GM19324 (cell line): ENCODE results near the gene STARD8.

Source experiments
- ATAC-seq: cut with Tn5 transposase; IDR thresholded peaks from one replicate; pipeline ENCODE4 v1.9.1; 2021; ENCODE audit warnings: mild to moderate bottlenecking, moderate library complexity; ENCODE audit not compliant: unreplicated experiment, low FRiP score

Gene STARD8

DNA sequence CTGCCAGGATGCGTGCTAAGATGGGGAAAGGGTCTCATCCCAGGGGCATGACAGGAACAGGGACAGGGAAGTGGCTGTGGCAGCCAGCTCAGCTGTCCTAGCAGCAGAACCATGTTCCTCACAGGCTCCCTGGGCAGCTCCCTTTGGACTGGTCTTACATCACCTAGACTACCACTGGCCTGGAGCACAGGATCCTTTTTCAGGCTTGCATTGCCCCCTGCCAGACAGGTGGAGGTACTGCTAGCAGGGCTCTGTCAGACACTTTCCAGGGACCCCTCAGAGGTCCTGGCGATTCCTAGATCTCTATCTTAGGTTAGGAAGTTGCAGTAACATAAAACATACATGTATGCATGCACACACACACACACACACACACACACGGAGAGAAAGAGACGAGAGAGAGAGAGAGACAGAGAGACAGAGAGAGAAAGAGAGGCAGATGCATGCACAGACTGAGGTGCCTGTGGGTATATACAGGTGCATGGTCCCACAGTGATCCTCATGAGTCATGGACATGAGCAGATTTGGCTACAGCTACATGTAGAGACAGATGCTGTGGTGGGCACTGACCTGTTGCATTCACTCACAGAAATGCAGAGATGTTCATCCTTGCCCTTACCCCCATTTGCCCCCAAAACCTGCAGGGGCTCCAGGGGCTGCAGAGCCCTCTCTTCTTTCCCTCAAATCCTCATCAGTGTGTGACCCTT, 63.6 kb downstream of the STARD8 start:
- no peak for ATAC-seq

DNA sequence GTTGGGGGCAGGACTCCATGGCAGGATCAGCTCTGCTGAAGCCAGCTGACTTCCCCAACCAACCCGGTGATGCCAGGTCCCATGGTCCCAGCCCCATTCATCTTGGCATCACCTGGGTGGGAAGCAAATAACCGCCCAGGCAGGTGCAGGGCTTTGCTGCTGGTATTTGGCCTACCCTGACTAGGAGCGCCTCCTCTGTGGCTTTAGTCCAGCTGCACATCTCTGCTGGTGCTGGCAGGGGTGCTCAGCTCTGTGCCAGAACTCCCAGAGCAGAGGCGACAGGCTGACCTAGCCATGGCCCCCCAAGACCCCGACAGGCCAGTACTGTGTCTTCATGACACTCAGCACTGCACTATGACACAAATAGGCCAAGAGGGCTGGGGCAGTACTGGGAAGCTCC, 64.4 kb downstream of the STARD8 start:
- ATAC-seq, result no peak

DNA sequence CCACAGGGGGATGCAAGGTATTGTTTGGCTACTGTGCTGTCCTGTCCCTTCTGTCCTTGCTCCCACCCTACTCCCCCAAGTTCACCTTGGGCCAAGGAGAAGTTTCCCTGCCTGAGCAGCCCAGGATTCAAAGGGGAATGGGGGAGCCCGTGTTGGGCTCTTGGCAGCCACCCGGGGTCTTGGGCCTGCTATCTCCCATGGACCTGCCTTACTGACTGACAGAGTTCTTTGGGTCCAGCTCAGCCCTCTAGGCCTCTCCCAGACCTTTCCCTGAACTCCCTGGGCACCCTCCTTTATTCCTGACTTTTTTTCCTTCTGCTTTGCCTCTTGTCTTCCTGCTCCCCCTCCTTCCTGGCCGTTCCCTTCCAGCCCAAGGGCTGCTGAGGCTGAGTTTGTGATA, 67.4 kb downstream of the STARD8 start:
- no peak for ATAC-seq

DNA sequence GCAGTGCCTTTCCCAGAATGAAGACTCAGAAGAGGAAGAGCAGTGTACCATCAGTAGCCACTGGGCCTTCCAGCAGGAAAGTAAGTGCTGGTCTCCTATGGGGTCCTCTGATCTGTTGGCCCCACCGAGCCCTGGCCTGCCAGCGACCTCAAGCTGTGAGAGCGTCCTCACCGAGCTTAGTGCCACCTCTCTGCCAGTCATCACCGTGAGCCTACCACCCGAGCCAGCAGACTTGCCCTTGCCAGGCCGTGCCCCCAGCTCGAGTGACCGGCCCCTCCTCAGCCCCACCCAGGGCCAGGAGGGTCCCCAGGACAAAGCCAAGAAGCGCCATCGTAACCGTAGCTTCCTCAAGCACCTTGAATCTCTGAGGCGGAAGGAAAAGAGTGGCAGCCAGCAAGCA, 69.7 kb downstream of the STARD8 start:
- ATAC-seq, result no peak

DNA sequence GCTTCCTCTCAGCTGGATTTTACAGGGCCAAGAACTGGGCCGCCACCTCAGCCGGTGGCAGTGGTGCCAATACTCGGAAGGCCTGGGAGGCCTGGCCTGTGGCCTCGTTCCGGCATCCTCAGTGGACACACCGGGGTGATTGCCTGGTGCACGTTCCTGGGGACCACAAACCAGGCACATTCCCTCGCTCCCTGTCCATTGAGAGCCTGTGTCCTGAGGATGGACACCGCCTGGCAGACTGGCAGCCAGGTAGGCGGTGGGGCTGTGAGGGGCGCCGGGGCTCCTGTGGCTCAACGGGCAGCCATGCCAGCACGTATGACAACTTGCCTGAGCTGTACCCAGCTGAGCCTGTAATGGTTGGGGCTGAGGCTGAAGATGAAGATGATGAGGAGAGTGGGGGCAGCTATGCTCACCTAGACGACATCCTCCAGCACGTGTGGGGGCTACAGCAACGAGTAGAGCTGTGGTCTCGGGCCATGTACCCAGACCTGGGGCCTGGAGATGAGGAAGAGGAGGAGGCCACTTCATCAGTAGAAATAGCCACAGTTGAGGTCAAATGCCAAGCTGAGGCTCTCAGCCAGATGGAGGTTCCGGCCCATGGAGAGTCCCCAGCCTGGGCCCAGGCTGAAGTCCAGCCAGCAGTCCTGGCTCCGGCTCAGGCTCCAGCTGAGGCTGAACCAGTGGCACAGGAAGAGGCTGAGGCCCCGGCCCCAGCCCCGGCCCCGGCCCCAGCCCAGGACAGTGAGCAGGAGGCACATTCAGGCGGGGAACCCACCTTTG, 70.4 kb downstream of the STARD8 start:
- ATAC-seq, result no peak

DNA sequence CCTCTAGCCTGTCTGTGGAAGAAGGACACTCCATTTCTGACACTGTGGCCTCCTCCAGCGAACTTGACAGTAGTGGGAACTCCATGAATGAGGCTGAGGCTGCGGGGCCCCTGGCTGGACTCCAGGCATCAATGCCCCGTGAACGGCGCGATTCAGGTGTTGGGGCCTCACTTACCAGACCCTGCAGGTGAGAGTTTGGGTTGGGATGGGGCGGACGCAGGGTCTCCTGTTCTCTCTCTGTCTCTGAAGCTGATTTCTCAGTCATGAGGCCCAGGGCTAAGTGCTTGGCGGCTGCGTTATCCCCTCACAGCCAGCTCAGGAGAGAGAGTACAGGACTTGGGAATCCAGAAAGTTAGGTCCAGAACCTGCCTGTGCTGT, 71.0 kb downstream of the STARD8 start:
- ATAC-seq, result no peak

DNA sequence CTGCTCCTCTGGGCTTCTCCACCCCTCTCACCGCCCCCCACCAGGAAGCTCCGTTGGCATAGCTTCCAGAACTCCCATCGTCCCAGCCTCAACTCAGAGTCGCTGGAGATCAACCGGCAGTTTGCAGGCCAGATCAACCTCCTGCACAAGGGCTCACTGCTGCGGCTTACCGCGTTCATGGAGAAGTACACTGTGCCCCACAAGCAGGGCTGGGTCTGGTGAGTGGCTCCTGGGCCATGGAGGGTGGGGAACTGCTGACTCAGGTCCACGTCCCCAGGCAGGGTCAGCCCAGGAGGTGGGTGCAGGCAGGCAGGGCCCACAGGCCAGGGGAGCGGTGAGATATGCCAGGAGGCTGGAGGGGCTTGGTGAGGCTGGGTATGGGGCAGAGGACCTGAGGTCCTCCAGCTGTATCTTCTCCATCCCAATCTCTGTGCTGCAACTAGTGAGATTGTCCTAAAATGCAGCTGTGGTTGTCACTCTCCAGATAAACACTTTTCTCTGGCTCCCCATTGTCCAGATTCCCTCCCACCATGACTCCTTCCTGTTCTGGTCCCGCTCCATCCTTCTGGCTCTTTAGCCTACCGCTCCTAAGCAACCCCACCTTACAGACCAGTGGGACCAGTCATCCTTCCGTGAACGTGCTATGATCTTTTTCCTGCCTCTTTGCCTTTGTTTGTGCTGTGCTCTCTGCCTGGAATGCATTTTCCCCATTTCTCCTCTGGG, 71.9 kb downstream of the STARD8 start:
- no peak for ATAC-seq

DNA sequence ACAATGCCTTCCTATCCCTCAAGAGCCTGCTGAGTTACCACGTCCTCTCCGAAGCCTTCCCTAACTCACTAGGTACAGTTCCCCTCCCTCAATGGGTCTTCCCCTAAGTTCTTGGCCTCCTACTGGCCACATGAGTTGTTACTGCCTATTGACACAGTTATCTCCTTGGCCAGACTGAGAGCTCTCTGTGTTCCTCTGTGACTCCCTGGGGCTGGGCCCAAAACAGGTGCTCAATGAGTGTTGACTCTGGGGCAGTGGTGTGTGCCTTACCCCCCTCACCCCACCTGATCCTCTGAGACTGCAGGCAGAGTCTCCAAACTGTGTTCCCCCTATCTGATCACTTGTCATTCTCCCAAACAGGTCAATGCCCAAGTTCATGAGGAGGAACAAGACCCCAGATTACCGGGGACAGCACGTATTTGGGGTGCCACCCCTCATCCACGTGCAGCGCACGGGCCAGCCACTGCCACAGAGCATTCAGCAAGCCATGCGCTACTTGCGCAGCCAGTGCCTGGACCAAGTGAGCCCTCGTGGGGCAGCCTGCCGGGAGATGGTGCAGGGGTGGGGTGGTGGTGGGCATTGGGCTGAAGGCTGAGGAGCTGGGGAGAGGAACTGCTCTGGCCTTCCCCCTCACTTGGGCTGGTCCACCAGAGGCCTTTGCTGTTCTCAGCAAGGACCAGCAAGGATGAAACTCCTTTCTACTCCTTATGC, 72.6 kb downstream of the STARD8 start:
- ATAC-seq, result no peak

DNA sequence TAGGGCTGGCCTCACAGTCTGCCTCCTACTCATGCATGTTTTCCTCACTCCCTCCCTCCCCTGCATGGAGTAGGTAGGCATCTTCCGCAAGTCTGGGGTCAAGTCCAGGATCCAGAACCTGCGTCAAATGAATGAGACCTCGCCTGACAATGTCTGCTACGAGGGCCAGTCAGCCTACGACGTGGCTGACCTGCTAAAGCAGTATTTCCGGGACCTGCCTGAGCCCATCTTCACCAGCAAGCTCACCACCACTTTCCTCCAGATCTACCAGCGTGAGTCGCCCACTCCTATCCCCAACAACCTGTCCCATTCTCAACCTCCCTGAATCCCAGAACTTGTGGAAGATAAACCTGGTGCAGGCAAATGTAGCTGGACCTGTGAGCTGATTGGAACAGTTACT, 73.4 kb downstream of the STARD8 start:
- ATAC-seq, result no peak

DNA sequence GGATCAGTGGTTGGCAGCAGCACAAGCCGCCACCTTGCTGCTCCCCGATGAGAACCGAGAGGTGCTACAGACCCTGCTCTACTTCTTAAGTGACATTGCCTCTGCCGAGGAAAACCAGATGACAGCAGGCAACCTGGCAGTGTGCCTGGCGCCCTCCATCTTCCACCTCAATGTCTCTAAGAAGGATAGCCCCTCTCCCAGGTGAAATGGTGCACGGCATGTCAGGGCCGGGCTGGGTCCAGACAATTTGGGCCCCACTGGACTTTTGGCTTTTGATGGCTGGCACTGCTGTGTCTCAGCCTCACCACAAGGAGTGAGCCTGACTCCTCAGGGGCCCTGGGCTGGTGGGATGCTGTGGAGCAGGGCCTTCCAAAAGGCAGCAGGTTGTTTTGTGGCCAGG, 74.1 kb downstream of the STARD8 start:
- ATAC-seq, result no peak

DNA sequence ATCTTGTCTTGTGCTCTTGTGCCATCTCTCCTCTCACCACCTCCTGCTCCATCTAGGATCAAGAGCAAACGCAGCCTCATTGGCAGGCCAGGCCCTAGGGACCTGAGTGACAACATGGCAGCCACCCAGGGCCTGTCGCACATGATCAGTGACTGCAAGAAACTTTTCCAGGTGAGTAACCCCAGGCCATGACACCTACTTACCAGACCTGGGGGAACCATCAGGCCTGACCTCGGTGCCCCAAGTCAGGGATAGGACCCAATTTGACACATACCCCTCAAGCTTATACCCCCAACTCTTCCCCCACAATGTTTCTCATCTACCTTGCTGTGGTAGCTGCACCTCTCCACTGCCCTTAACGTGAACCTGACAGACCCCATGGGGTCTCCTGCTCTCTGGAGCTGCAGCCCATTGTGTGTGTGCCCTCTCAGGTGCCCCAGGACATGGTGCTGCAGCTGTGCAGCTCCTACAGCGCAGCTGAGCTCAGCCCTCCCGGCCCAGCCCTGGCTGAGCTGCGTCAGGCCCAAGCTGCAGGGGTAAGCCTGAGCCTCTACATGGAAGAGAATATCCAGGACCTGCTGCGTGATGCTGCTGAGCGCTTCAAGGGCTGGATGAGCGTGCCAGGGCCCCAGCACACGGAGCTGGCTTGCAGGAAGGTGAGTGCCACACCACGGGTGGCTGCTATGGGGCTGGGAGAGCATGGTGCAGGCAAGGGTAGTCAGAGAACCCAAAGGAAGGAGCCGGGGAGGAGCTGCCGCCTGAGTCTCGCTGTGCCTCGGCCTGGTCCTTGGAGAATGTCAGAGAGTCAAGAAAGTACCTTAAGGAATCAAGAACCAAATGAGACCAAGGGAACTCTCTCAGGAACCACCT, 74.8 kb downstream of the STARD8 start:
- ATAC-seq, result no peak

DNA sequence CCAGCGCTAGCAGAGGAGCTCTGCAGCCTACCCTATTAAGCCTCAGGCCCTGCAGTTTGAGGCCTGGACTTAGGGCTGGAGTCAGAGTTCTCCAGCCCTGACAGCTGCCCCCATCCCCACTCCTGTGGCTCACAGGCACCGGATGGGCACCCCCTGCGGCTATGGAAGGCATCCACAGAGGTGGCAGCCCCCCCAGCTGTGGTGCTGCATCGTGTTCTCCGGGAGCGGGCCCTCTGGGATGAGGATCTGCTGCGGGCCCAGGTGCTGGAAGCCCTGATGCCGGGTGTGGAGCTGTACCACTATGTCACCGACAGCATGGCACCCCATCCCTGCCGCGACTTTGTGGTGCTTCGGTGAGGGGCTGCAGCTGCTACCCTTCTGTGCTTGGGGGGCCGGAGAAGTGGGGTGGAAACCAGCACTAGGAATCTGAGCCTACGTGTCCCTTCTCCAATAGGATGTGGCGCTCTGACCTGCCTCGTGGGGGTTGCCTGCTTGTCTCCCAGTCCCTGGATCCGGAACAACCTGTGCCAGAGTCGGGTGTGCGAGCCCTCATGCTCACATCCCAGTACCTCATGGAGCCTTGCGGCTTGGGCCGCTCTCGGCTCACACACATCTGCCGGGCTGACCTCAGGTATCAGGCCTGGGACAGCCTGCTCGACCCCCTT, 76.2 kb downstream of the STARD8 start:
- no peak for ATAC-seq

DNA sequence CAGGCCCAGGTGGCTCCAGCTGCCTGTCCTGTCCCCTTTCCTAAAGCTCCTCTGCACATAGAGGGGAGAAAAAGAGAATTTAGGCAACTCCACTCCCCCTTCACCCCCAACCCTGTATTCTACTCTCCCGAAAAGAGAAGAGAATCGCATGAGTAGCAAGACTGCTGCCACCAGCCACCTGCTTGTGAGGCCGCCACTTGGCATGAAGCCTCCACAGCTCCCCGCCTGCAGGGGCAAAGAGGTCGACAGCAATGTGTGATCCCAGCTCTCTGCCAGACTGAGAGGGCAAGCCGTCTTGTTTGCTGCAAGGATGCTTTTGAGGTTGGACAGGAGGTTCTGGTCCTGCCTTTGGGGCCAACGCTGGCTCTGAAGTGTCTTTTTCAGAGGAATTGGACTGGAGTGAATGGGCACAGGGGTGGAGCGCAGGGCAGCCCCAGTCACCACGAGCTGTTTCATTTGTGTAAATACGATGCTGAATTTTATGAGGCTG, 77.1 kb downstream of the STARD8 start:
- ATAC-seq, result no peak

DNA sequence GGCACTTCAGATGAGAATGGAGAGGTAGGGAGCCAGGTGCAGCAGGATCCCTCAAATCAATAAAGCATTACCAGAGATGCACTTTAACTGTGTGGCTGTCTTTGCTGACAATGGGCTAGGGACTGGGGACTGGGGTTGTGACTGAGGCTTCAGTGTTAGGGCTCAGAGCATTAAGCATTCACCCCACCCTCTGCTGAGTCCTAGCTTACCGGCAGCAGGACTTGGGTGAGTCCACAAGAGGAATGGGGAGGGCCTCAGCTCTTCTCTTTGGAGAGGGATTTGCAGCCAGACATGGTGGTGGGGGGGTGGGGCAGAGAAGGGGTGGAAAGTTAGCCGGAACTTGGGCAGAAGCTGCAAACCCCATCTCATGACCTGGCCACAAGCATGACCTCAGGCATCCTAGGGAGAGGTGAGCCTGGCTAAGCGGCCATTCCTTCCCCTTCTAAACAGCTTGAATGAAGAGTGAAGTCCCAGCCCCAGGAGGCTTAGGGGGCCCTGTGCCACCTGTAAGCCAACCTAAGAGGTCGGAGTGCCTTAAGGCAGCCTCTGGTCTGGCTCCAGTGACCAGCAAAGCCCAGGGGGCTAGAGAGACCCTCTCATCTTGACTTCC, 78.4 kb downstream of the STARD8 start:
- ATAC-seq, result no peak

DNA sequence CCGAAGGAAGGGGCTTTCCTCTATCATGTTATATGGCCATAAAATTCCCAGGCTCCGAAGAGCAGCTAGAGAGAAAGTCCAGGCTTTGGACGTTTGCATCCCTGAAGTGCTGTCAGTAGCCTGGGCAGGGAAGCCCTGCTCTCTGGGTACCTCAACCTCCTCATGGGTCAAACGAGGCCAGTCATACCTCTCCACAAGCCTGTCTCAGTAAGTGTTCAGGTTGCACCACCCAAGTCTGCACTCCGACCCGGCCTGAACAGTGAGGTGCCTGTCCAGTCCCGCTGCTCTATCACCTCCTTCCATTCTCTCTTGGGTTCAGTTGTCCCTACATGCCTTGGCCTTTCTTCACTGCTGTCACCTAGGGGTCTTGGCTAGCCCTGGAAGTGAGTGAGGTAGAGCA, 78.9 kb downstream of the STARD8 start:
- no peak for ATAC-seq

DNA sequence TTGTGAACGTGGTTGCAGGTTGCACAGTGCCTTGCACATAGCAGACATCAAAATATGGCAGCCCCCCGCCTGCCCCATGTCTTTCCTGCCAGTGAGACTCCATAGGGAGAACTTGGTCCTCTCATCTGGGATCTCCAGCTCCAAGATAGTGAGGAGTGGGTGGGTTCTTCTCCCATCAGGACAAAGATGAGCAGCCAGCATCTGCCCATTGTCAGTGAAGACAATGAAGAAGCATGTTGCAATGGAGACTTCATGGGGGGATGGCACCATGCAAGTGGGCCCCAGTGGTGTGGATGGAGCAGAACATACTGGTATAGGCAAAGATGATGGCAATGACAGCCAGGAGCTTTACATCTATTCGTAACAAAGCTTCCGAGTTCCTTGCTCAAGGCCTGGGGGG, 80.2 kb downstream of the STARD8 start:
- ATAC-seq, result no peak

DNA sequence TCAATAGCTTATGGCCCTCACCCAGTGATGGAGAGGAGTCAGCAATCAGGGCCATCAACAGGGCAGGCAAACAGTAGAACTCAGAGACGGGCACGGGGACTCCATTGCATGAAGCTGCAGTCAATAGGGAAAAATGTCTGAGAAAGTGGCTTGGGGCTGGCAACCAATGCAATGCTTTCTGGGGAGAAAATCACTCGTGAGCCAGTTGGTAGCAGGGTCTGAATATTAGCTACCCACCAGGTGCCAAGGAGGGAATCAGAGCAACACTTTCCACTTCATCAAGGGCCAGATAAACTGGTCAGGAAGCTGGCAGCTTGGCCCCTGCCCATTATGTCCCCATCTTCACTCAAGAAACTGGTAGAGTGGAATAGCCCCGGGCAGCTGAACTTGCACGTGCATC, 80.7 kb downstream of the STARD8 start:
- ATAC-seq, result no peak

DNA sequence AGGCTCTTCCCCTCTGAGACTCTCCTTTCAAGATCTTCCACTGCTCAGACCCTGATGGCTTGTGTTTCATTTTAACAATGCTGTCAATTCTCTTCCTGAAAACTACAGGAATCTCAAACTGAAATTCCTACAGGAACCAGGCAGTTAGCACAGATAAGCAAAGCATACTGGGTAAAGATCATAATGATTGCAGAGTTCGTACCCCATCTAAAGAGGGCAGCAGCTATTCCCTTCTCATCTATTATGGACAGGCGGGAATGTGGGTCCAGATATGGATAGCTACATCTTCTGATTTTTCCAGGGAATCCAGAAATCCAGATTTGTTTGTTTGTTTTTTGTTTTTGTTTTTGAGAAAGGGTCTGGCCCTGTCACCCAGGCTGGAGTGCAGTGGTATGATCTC, 83.8 kb downstream of the STARD8 start:
- ATAC-seq, result no peak

DNA sequence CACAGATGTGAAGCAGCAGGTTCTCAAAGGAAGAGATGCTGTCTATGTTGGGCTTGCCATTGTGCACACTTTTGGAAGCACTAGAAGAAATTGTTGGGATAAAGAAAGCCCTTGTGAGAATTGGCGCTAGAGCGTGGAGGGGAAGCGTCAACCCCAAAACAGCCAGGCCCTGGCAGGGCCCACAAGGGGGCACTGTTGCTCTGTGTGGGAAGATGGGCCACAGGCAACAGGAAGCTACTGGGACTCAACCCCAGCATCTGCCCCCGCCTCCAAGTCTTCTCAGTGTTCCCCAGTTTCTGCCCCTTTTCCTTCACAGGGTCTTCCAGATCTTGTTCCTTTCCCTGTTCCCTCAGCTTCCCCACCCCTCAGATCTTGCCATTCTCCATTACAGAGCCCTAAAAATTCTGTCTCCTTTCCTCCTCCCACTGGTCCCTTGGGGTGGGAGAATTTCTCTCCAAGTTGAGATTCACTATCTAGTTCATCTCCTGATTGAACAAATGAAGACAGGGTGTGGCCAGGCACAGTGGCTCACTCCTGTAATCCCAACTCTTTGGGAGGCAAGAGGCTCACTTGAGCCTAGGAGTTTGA, 85.5 kb downstream of the STARD8 start:
- peak; percentile 78 for ATAC-seq
